Neuron (in vitro differentiated cells): ENCODE results near the gene AOAH.
"Not testable (repeated sequence)": the region's sequence is repeated elsewhere in the genome, so short reads cannot be mapped to it uniquely, and the experiment has no call there.

Experiments used
- H2AFZ ChIP-seq: one replicate; pipeline ENCODE4 v1.6.1; 2013; ENCODE audit warnings: low read depth, mild to moderate bottlenecking, inconsistent platforms, low read length, moderate library complexity
- H3K27me3 ChIP-seq: one replicate; pipeline ENCODE4 v1.6.1; 2013; ENCODE audit warnings: low read length; ENCODE audit not compliant: insufficient read depth
- H3K36me3 ChIP-seq: one replicate; pipeline ENCODE4 v1.6.1; 2013; ENCODE audit warnings: low read length; ENCODE audit not compliant: insufficient read depth
- H3K4me1 ChIP-seq: one replicate; pipeline ENCODE4 v1.6.1; 2013; ENCODE audit warnings: low read length; ENCODE audit not compliant: insufficient read depth
- H3K4me3 ChIP-seq: 2 replicates; pipeline ENCODE4 v1.5.1; 2013; ENCODE audit warnings: mild to moderate bottlenecking, low read length, moderate library complexity
- H3K9me3 ChIP-seq: one replicate; pipeline ENCODE4 v1.6.1; 2013; ENCODE audit warnings: low read length

Gene AOAH

GRCh38 chr7:36469236-36469635, 255.1 kb downstream of the AOAH start:
- Histone ChIP-seq H3K4me3 (no peak overlapping the region), H3K36me3 (no peaks in the 10 kb centered on the region), H3K27me3 (no peaks in the 10 kb centered on the region), H2AFZ (no peak overlapping the region), H3K9me3 (no peaks in the 10 kb centered on the region), H3K4me1 (no peaks in the 10 kb centered on the region)

GRCh38 chr7:36468370-36469101, 255.8 kb downstream of the AOAH start:
- Histone ChIP-seq H3K36me3 (no peaks in the 10 kb centered on the region), H3K4me3 (no peak overlapping the region), H3K9me3 (no peaks in the 10 kb centered on the region), H3K27me3 (no peaks in the 10 kb centered on the region), H3K4me1 (no peaks in the 10 kb centered on the region), H2AFZ (no peak overlapping the region)

GRCh38 chr7:36466001-36466400, 258.3 kb downstream of the AOAH start:
- not testable (repeated sequence) for H3K4me3 ChIP-seq, H3K36me3 ChIP-seq, H2AFZ ChIP-seq, H3K9me3 ChIP-seq, H3K27me3 ChIP-seq, H3K4me1 ChIP-seq

- H3K4me3 ChIP-seq: no peak overlapping the region
- no peaks in the 10 kb centered on the region for H3K4me1 ChIP-seq
- no peaks in the 10 kb centered on the region for H3K9me3 ChIP-seq
These were observed 260.0 kb downstream of the AOAH start for GRCh38 chr7:36464271-36464670.

More at GRCh38 chr7:36464271-36464670, 260.0 kb downstream of the AOAH start:
- Histone ChIP-seq H3K27me3 (no peaks in the 10 kb centered on the region), H2AFZ (no peak overlapping the region), H3K36me3 (no peaks in the 10 kb centered on the region)
